HG02642 (cell line): Measurements from ENCODE around the gene KRTAP10-3.

ENCODE experiments used
- ATAC-seq: cut with Tn5 transposase; IDR thresholded peaks from one replicate; pipeline ENCODE4 v1.9.1; 2021; ENCODE audit warnings: mild to moderate bottlenecking; ENCODE audit not compliant: unreplicated experiment, poor library complexity

The KRTAP10-3 gene

DNA sequence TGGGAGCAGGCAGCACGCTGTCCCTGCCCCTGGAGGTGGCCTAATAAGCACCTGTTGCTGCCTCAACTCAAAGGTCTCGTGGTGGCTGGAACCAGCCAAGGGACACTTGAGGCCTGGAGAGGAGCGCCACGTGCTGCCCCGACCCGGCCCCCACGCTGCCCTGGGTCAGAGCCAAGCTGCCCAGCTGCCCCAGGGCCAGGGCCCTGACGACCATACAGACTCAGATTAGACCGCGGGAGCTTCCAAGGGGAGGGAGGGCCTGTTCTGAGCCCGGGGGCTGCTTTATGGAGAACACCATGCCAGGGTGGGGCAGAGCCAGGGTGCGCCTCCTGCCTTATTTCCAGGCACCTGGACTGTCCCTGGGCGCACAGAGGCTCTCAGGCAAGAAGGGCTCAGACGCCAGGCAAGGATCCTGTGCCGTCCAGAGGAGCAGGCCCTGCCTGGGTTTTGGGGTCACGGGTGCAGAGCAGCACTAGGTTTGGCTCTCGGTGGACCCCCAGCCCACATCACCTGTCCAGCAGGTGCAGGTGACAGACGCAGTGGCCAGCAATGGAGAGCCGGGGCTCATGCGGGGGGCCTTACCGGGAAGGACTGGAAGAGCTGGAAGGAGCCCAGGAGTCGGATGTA, 37.2 kb downstream of the KRTAP10-3 start:
- no peak for ATAC-seq

GRCh38 chr21:44520326-44521300, 38.0 kb downstream of the KRTAP10-3 start:
- no peak for ATAC-seq

DNA sequence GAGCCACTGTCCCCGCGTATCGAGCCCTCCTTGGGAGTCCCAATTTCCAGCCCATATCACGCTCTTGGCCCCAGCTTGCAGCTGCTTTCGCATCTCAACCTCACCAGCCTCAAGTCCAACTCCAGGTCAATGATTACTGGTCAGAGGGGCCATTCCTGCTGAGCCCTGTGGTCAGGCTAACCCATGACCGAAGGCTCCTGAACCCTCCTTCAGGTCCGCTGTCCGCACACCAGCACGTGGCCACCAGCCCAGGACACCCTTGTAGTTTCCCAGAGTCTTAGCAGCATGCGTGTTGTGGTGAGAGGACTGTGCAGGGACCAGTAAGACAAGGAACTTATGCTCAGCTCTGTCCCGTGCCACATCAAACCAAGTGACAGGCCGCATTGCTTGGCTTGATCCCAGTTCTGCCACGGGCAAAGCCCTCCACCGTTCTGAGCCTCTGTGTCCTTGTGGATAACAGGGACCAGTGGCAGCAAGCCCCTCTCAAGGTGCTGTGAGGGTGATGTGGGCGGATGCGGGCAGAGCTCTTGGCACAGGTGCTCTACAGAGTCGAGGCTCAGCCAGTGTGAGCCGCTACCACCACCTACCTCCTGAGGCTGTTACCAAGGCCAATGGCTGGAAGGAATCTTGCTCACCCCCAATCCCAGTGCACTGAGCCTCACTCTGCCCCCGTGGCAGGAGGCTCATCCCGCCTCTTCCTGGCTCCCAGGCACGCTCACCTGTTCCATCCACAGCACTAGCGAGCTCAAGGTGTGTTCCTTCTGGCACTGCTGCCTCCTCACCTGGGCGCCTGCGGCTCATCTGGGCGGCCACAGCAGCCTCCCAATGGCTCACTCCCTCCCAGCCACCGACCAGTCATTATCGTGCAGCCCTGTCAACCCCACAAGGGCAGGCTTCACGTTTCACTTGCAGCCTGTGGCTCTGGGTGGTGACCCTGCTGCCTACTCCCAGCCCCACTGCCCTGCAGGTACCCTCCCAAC, 39.0 kb downstream of the KRTAP10-3 start:
- ATAC-seq = no peak

- ATAC-seq = no peak
These were observed 39.9 kb downstream of the KRTAP10-3 start for GRCh38 chr21:44518686-44519085.

GRCh38 chr21:44517175-44517899, 41.3 kb downstream of the KRTAP10-3 start:
- ATAC-seq = no peak

DNA sequence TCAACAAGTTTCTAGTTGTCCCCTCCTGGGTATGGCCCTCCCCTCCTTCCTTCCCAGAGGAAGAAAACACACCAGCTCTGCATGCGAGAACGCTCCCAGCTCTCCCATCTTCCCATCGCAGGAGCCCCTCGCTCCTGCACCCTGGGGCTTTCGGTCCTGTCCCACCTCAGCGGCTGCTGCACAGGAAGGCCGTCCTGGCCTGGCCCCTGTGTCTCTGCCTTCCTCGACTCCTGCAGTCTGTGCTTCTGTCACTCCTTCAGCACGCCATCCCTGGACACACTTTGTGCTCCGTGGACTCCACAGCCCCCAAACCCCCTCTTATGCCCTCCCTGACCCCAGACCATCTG, 41.8 kb downstream of the KRTAP10-3 start:
- no peak for ATAC-seq

DNA sequence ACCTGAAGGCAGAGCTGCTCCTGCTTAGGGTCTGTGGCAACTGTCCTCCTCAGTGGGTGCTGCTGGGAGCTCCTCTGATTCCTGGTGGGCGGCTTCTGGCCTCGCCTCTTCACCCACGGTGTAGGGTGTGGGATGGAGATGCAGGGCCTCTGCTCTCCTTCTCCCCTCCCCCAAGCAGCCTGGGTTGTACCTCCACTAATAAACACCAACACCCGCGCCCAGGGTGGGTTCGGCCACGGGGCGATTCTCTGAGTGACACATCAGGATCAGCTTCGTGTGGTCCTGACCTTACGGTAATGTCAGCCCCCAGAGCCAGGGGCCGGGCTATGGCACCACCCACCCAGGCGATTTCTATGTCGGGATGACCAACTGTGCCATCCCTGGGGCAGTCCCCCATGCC, 42.3 kb downstream of the KRTAP10-3 start:
- no peak for ATAC-seq

GRCh38 chr21:44515359-44516165, 43.0 kb downstream of the KRTAP10-3 start:
- no peak for ATAC-seq

DNA sequence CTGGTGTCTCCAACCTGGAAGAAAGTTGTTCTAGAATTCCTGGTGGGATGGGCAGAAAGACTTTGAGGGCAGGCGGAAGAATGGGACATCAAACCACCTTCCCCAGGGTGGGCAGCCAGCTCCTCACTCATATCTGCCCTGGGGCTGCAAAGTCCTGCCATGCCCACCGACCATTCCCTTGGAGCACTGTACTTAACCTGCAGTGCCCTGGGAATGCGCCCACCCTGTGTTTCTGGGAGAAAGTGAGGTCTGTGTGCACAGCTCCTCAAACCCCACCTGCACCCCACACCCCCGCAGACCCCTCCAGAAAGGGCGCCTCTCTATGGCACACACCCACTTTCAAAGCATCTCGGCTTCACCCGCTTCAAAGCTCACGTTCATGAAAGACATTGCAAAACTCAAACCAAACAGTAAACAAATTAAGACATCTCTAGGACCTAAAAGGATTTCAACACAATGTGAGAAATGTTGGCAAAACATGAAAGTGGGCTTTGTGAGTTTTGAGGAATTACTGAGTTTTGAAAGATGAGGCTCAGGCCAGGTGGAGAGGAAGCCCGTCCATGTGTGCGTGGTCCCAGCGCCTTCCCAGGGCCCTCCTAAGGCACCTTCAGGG, 43.7 kb downstream of the KRTAP10-3 start:
- no peak for ATAC-seq

GRCh38 chr21:44514218-44514520, 44.4 kb downstream of the KRTAP10-3 start:
- ATAC-seq = no peak

DNA sequence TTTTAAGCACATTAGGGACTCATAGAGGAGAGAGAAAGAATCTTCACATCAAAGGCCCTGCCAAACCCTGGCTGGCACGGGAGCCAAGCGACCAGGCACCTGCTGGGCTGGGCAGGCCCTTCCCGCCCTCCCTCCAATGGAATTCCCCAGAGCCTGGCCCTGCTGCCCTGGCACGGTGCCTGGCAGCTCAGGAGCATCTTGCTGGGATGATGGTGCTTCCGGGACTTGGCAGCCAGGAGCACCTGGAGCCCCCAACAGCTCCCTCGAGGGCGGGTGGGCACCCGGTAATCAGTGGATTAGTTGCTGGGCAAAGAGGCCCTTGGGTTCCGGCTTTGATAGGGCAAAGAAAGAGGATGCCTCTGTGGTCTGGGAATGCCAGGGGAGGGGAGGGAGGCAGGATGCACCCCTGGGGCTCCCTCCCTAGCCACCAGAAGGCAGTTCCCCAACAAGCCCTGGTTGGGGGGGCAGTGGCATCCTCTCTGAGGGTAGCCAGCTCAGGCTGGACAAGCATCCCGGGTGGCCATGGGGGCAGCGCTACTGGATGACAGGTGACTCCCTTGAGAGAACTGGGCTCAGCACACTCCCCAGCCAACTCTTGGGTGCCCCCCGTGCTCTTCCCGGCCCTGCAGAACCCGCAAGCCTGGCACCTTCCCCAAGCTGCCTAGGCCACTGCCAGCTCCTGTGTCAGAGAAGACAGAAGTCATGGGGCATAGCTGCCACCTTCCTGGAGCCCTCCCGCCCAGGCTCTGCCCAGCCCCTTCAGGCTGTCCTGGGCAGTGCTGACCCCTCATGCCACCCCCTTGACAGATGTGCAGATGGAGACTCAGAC, 45.0 kb downstream of the KRTAP10-3 start:
- ATAC-seq = no peak

GRCh38 chr21:44512496-44513388, 45.9 kb downstream of the KRTAP10-3 start:
- ATAC-seq = no peak

GRCh38 chr21:44511938-44512275, 46.7 kb downstream of the KRTAP10-3 start:
- ATAC-seq = no peak

DNA sequence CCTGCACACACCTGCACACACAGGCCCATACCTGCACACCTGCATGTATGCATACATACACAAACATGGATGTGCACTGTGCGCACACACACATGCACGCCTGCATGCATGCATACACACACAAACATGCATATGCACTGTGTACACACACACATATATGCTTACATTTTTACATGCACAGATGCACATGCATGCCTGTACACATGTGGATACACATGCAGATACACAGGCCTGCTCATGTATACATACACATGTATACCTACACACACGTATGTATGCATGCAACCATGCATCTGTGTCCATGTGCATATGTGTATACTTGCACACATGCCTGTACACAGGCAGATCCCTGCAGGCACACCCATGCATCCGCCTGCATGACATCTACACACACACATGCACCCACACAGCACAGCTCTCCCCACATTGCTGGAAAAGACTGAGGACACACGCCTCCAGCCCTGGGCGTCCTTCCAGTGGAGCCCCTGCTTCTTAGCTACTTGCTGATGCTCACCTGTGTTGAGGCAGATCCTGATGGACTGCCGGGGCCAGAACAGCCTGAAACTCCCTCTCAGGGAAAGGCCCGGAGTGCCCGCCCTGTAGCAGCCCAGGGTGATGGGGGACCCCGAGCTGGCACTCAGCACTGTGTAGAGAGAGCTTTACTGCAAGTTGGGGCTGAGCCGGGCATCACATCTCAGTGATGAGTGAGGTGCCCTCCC, 47.2 kb downstream of the KRTAP10-3 start:
- ATAC-seq = no peak

GRCh38 chr21:44510508-44511218, 47.9 kb downstream of the KRTAP10-3 start:
- no peak for ATAC-seq

- ATAC-seq = no peak
These were observed 48.5 kb downstream of the KRTAP10-3 start for GRCh38 chr21:44510109-44510507.
